ENCODE results near the gene KLC1. TPM values are rescaled to one million over a fixed set of nuclear protein-coding genes. Genes with fewer than 3 reads are reported as not detected.

The KLC1 gene
- total RNA-seq, 1 experiment from 2014 or later = 306 TPM

- Histone ChIP-seq H3F3A (ENCODE audit: low read length, unreplicated experiment) (no peaks in the 10 kb centered on the region), H4K20me1 (ENCODE audit: low read length) (no peaks in the 10 kb centered on the region), H3K79me2 (ENCODE audit: low read length) (peaks cover 9% of the 10 kb centered on the region; the same call in 1 of the 2 replicates), H3K9me3 (ENCODE audit: low read length) (no peaks in the 10 kb centered on the region), H3K27ac (ENCODE audit: low read length) (no peak overlapping the region), H3K36me3 (ENCODE audit: low read depth, low read length) (peaks cover 28% of the 10 kb centered on the region; the same call in 1 of the 2 replicates), H3K4me1 (ENCODE audit: insufficient read depth, low read length) (peaks cover 3% of the 10 kb centered on the region), H2AFZ (ENCODE audit: low read length) (no peak overlapping the region), H3K4me2 (ENCODE audit: low read length) (no peak overlapping the region), H3K4me3 (ENCODE audit: low read length) (no peak overlapping the region), H3K27me3 (ENCODE audit: low read length) (no peaks in the 10 kb centered on the region), H3K9me2 (replicated peaks; ENCODE audit: low read length) (no peaks in the 10 kb centered on the region), H3K9ac (ENCODE audit: low read length) (no peak overlapping the region)
- ChIA-PET POLR2A (ENCODE audit: unreplicated experiment) (no interaction called here), CTCF (no interaction called here)
- intact Hi-C loops (cut with micrococcal nuclease) = no loop called here
- TF ChIP-seq CTCF (conservative IDR thresholded peaks at IDR 0.05; ENCODE audit: low read depth, low read length) = no peak
- no peak for TF ChIP-seq EZH2 (IDR thresholded peaks at IDR 0.05; ENCODE audit: low read length, unreplicated experiment)
- TF ChIP-seq EZH2phosphoT487 (IDR thresholded peaks at IDR 0.05; ENCODE audit: borderline replicate concordance, low read length) = no peak
- no TSS peak for BruUV-seq (replicated peaks)
- ATAC-seq (no peak), DNase-seq (no peak)
These were observed 76.7 kb downstream of the KLC1 start for GRCh38 chr14:103705504-103706284.

GRCh38 chr14:103706551-103707328 is 77.7 kb downstream of the KLC1 start:
- Histone ChIP-seq H3F3A (ENCODE audit: low read length, unreplicated experiment) (no peaks in the 10 kb centered on the region), H3K9ac (ENCODE audit: low read length) (no peak overlapping the region), H3K4me2 (ENCODE audit: low read length) (no peak overlapping the region), H3K4me3 (ENCODE audit: low read length) (no peak overlapping the region), H3K27me3 (ENCODE audit: low read length) (no peaks in the 10 kb centered on the region), H3K4me1 (ENCODE audit: insufficient read depth, low read length) (peaks cover 14% of the 10 kb centered on the region), H3K79me2 (ENCODE audit: low read length) (peaks cover 9% of the 10 kb centered on the region; the same call in 1 of the 2 replicates), H3K27ac (ENCODE audit: low read length) (no peak overlapping the region), H2AFZ (ENCODE audit: low read length) (no peak overlapping the region), H3K36me3 (ENCODE audit: low read depth, low read length) (peaks cover 28% of the 10 kb centered on the region; the same call in 1 of the 2 replicates), H3K9me2 (replicated peaks; ENCODE audit: low read length) (no peaks in the 10 kb centered on the region), H4K20me1 (ENCODE audit: low read length) (no peaks in the 10 kb centered on the region), H3K9me3 (ENCODE audit: low read length) (no peaks in the 10 kb centered on the region)
- TF ChIP-seq EZH2 (IDR thresholded peaks at IDR 0.05; ENCODE audit: low read length, unreplicated experiment) (no peak), EZH2phosphoT487 (IDR thresholded peaks at IDR 0.05; ENCODE audit: borderline replicate concordance, low read length) (no peak), CTCF (conservative IDR thresholded peaks at IDR 0.05; ENCODE audit: low read depth, low read length) (no peak)
- POLR2A ChIA-PET (ENCODE audit: unreplicated experiment) = no interaction called here
- intact Hi-C loops (cut with micrococcal nuclease) = no loop called here
- DNase-seq = no peak
- no peak for ATAC-seq
- CTCF ChIA-PET = no interaction called here
- BruUV-seq (replicated peaks) = no TSS peak

Data from PC-3 (cell line).